Measurements from ENCODE around the gene MRM3. TPM values are rescaled to one million over a fixed set of nuclear protein-coding genes. Genes with fewer than 3 reads are reported as not detected.
A peak's percentile ranks its signal among the peaks of the same experiment; 100 is the strongest.
"Not testable (repeated sequence)": the region's sequence is repeated elsewhere in the genome, so short reads cannot be mapped to it uniquely, and the experiment has no call there.

The MRM3 gene
- total RNA-seq, 1 experiment from 2014 or later: 31.9 TPM

GRCh38 chr17:824378-824777 lies 42.2 kb downstream of the MRM3 start:
- DNase-seq (ENCODE audit: low read depth): no peak

GRCh38 chr17:825216-825615 lies 43.1 kb downstream of the MRM3 start:
- no peak for DNase-seq (ENCODE audit: low read depth)

- DNase-seq (ENCODE audit: low read depth): no peak
Observed at GRCh38 chr17:826778-827177, 44.6 kb downstream of the MRM3 start.

- no peak for DNase-seq (ENCODE audit: low read depth)
Observed at GRCh38 chr17:828761-829160, 46.6 kb downstream of the MRM3 start.

GRCh38 chr17:829614-830013 lies 47.5 kb downstream of the MRM3 start:
- not testable (repeated sequence) for DNase-seq (ENCODE audit: low read depth)

GRCh38 chr17:830381-830780 lies 48.2 kb downstream of the MRM3 start:
- no peak for DNase-seq (ENCODE audit: low read depth)

GRCh38 chr17:830950-831349 lies 48.8 kb downstream of the MRM3 start:
- no peak for DNase-seq (ENCODE audit: low read depth)

GRCh38 chr17:834136-834535 lies 52.0 kb downstream of the MRM3 start:
- DNase-seq (ENCODE audit: low read depth): no peak

- peak; percentile 96 for DNase-seq (ENCODE audit: low read depth)
Observed at GRCh38 chr17:835263-835662, 53.1 kb downstream of the MRM3 start.

- DNase-seq (ENCODE audit: low read depth): not testable (repeated sequence)
Observed at GRCh38 chr17:835721-836120, 53.6 kb downstream of the MRM3 start.

- DNase-seq (ENCODE audit: low read depth): peak; percentile 60
Observed at GRCh38 chr17:836151-836550, 54.0 kb downstream of the MRM3 start.

- DNase-seq (ENCODE audit: low read depth): no peak
Observed at GRCh38 chr17:838486-838885, 56.3 kb downstream of the MRM3 start.

GRCh38 chr17:841313-841712 lies 59.2 kb downstream of the MRM3 start:
- DNase-seq (ENCODE audit: low read depth): peak; percentile 24

Other genes with a start within 250 kb of the MRM3 start
- gene VPS53, start 67.5 kb upstream of the MRM3 start, total RNA-seq (2014; rRNA removed; shearing (Covaris generic)): 12.2 and 15.7 TPM in 2 replicates
- 18.7 and 21.0 TPM in 2 replicates for gene TLCD3A, start 49.8 kb upstream of the MRM3 start, total RNA-seq (2014; rRNA removed; shearing (Covaris generic))
- gene GEMIN4, start 30.1 kb upstream of the MRM3 start, total RNA-seq (2014; rRNA removed; shearing (Covaris generic)): 10.7 and 14.3 TPM in 2 replicates
- gene GLOD4, start 73 bp upstream of the MRM3 start, total RNA-seq (2014; rRNA removed; shearing (Covaris generic)): 81.6 and 96.4 TPM in 2 replicates
- gene NXN, start 197.4 kb downstream of the MRM3 start, total RNA-seq (2014; rRNA removed; shearing (Covaris generic)): 45.9 and 60.5 TPM in 2 replicates
- gene TIMM22, start 214.8 kb downstream of the MRM3 start, total RNA-seq (2014; rRNA removed; shearing (Covaris generic)): 36.0 and 37.4 TPM in 2 replicates